HG03139 (cell line): ENCODE measurements around the gene AK2.
"Not testable (repeated sequence)": the region's sequence is repeated elsewhere in the genome, so short reads cannot be mapped to it uniquely, and the experiment has no call there.

Source experiments
- ATAC-seq: cut with Tn5 transposase; IDR thresholded peaks from one replicate; pipeline ENCODE4 v1.9.1; 2021; ENCODE audit not compliant: unreplicated experiment

The AK2 gene

GRCh38 chr1:33001282-33001681 is 35.4 kb downstream of the AK2 start:
- ATAC-seq = no peak

GRCh38 chr1:33000427-33001026 is 36.2 kb downstream of the AK2 start:
- no peak for ATAC-seq

GRCh38 chr1:32998997-32999396 is 37.7 kb downstream of the AK2 start:
- no peak for ATAC-seq

- ATAC-seq = no peak
Measured at GRCh38 chr1:32998064-32998463, 38.6 kb downstream of the AK2 start.

- ATAC-seq = no peak
Measured at GRCh38 chr1:32997381-32997891, 39.2 kb downstream of the AK2 start.

- not testable (repeated sequence) for ATAC-seq
Measured at GRCh38 chr1:32993324-32993636, 43.4 kb downstream of the AK2 start.

GRCh38 chr1:32992489-32993323 is 44.0 kb downstream of the AK2 start:
- ATAC-seq = peak; percentile 76

- peak; percentile 19 for ATAC-seq
Measured at GRCh38 chr1:32991819-32992488, 44.7 kb downstream of the AK2 start.

GRCh38 chr1:32991386-32991785 is 45.3 kb downstream of the AK2 start:
- no peak for ATAC-seq

- no peak for ATAC-seq
Measured at GRCh38 chr1:32990887-32991286, 45.8 kb downstream of the AK2 start.

GRCh38 chr1:32989160-32990050 is 47.3 kb downstream of the AK2 start:
- ATAC-seq = no peak

GRCh38 chr1:32988665-32989064 is 48.0 kb downstream of the AK2 start:
- no peak for ATAC-seq

- no peak for ATAC-seq
Measured at GRCh38 chr1:32985226-32985625, 51.5 kb downstream of the AK2 start.

- ATAC-seq = no peak
Measured at GRCh38 chr1:32984455-32985171, 52.1 kb downstream of the AK2 start.

- ATAC-seq = no peak
Measured at GRCh38 chr1:32984090-32984454, 52.6 kb downstream of the AK2 start.

- ATAC-seq = no peak
Measured at GRCh38 chr1:32983020-32983419, 53.7 kb downstream of the AK2 start.

GRCh38 chr1:32981003-32981901 is 55.4 kb downstream of the AK2 start:
- peak; percentile 87 for ATAC-seq

- no peak for ATAC-seq
Measured at GRCh38 chr1:32980080-32980479, 56.6 kb downstream of the AK2 start.

GRCh38 chr1:32978854-32979253 is 57.8 kb downstream of the AK2 start:
- no peak for ATAC-seq
